HepG2 (cell line): ENCODE data around the gene SPSB1. TPM values are rescaled to one million over a fixed set of nuclear protein-coding genes. Genes with fewer than 3 reads are reported as not detected.

Experiments
- ATAC-seq: fragments of 200-7000 bp; cut with Tn5 transposase; 3 replicates; pipeline ENCODE4 v1.9.1; 2020; ENCODE audit warnings: mild to moderate bottlenecking, moderate library complexity
- BruUV-seq: library from RNA; stranded (reverse); fragments of 400-500 nt; replicated peaks from 2 replicates; lab custom pipeline; 2021; lab: Mats Ljungman, UMichigan
- CTCF ChIA-PET: fragments of 300-600 bp; formaldehyde crosslinking; extraction: SDS; loops from one replicate; lab custom pipeline; 2021; ENCODE audit warnings: low total read pairs, inconsistent platforms, low intra/inter-chr PET ratio; lab: Yijun Ruan, JAX
- POLR2A ChIA-PET: fragments of 350-600 bp; sonication (Branson Sonifier 250); formaldehyde crosslinking; loops from one replicate; lab custom pipeline; 2020; ENCODE audit warnings: antibody characterized with exemption, inconsistent platforms; lab: Yijun Ruan, JAX
- DNase-seq: peaks from one replicate; pipeline ENCODE4 v3.0.0-alpha.2; 2015; ENCODE audit warnings: low spot score
- FAIRE-seq: peaks from 3 replicates; lab custom pipeline; 2011; peaks lifted over from hg19 to GRCh38; lab: Jason Lieb, UNC
- H2AFZ ChIP-seq: one replicate; pipeline ENCODE4 v1.6.1; 2011; ENCODE audit warnings: low read length, inconsistent platforms
- H3K27ac ChIP-seq: fragments of 300-600 bp; 3 replicates; pipeline ENCODE4 v1.8.0; 2011; ENCODE audit warnings: mixed run types, mild to moderate bottlenecking, mixed read lengths, low read length, inconsistent platforms; ENCODE audit not compliant: insufficient read depth; ENCODE audit errors: extremely low read length
- H3K27me3 ChIP-seq, 2 experiments: fragments of 200-600 bp in 1 of 2; 2 replicates in 1 of 2; 3 replicates in 1 of 2; pipeline versions ENCODE4 v1.6.0 to v1.8.0; 2011; ENCODE audit warnings: low read length in 2 of 2, mild to moderate bottlenecking in 2 of 2, moderate library complexity in 2 of 2, inconsistent platforms in 1 of 2; ENCODE audit not compliant: insufficient read depth in 2 of 2, control insufficient read depth in 1 of 2
- H3K36me3 ChIP-seq, 2 experiments: fragments of 200-600 bp in 1 of 2; replicated peaks in 1 of 2; 2 replicates in 1 of 2; 3 replicates in 1 of 2; pipeline versions ENCODE4 v1.5.1 to v1.8.0; 2011; ENCODE audit warnings: low read length in 2 of 2, inconsistent platforms in 1 of 2; ENCODE audit not compliant: insufficient read depth in 2 of 2, control insufficient read depth in 1 of 2
- H3K4me1 ChIP-seq: 2 replicates; pipeline ENCODE4 v1.5.1; 2012; ENCODE audit warnings: low read length, inconsistent platforms; ENCODE audit not compliant: insufficient read depth
- H3K4me2 ChIP-seq: 2 replicates; pipeline ENCODE4 v1.6.0; 2011; ENCODE audit warnings: low read depth, low read length, inconsistent platforms
- H3K4me3 ChIP-seq, 3 experiments: fragments of 200-600 bp in 1 of 3; sonication (generic), shearing (Covaris generic) in 1 of 3; replicated peaks in 1 of 3; 2 replicates each; pipeline ENCODE4 v1.5.1; 2011 to 2016; ENCODE audit warnings: low read length in 3 of 3, inconsistent platforms in 2 of 3, low read depth in 2 of 3, mild to moderate bottlenecking in 2 of 3, control low read depth in 1 of 3, mixed read lengths in 1 of 3; ENCODE audit not compliant: insufficient read depth in 1 of 3
- H3K79me2 ChIP-seq: one replicate; pipeline ENCODE4 v1.6.1; 2011; ENCODE audit warnings: low read length, inconsistent platforms; ENCODE audit not compliant: insufficient read depth
- H3K9ac ChIP-seq: 2 replicates; pipeline ENCODE4 v1.6.0; 2011; ENCODE audit warnings: mild to moderate bottlenecking, low read depth, low read length, inconsistent platforms; ENCODE audit not compliant: insufficient read depth
- H3K9me3 ChIP-seq: 2 replicates; pipeline ENCODE4 v1.5.1; 2012; ENCODE audit warnings: mild to moderate bottlenecking, low read length
- H4K20me1 ChIP-seq: 2 replicates; pipeline ENCODE4 v1.6.0; 2011; ENCODE audit warnings: inconsistent platforms, mild to moderate bottlenecking, low read length, moderate library complexity; ENCODE audit not compliant: insufficient read depth
- BRCA1 ChIP-seq: sonication (generic); formaldehyde crosslinking; IDR thresholded peaks from 2 replicates; pipeline ENCODE4 v1.4.0; 2020; ENCODE audit warnings: missing genetic modification reagents
- CC2D1A ChIP-seq: sonication (generic); formaldehyde crosslinking; IDR thresholded peaks from 2 replicates; pipeline ENCODE4 v1.8.1; 2023; ENCODE audit warnings: mild to moderate bottlenecking, missing genetic modification reagents
- KDM2A ChIP-seq: sonication (generic); formaldehyde crosslinking; IDR thresholded peaks from 2 replicates; pipeline ENCODE4 v1.4.0; 2020; ENCODE audit warnings: low read depth, missing genetic modification reagents, borderline replicate concordance
- MYNN ChIP-seq: sonication (generic); formaldehyde crosslinking; IDR thresholded peaks from 2 replicates; pipeline ENCODE4 v1.4.0; 2020; ENCODE audit warnings: mild to moderate bottlenecking, low read depth, missing genetic modification reagents
- NR2C2 ChIP-seq: sonication (generic); formaldehyde crosslinking; IDR thresholded peaks from 2 replicates; pipeline ENCODE4 v1.4.0; 2020; ENCODE audit warnings: missing genetic modification reagents, mild to moderate bottlenecking, moderate library complexity, borderline replicate concordance
- PAXIP1 ChIP-seq: sonication (generic); formaldehyde crosslinking; conservative IDR thresholded peaks from 2 replicates; pipeline ENCODE4 v1.4.0; 2020; ENCODE audit warnings: mild to moderate bottlenecking, missing genetic modification reagents, moderate library complexity
- REST ChIP-seq, 2 experiments: IDR thresholded peaks; 2 replicates each; pipeline ENCODE4 v1.6.1; 2011 to 2012; ENCODE audit warnings: low read length in 2 of 2, borderline replicate concordance in 1 of 2, low read depth in 1 of 2, mild to moderate bottlenecking in 1 of 2, moderate library complexity in 1 of 2
- TBL1XR1 ChIP-seq: fragments of 150-350 bp; IDR thresholded peaks from 2 replicates; pipeline ENCODE4 v1.6.1; 2014; ENCODE audit warnings: borderline replicate concordance, low read length; ENCODE audit not compliant: partially characterized antibody
- ZC3H4 ChIP-seq: sonication (generic); formaldehyde crosslinking; IDR thresholded peaks from 2 replicates; pipeline ENCODE4 v1.4.0; 2020; ENCODE audit warnings: missing genetic modification reagents, borderline replicate concordance
- ZNF10 ChIP-seq: sonication (generic); formaldehyde crosslinking; IDR thresholded peaks from 2 replicates; pipeline ENCODE4 v1.4.0; 2020; ENCODE audit warnings: mild to moderate bottlenecking, low read depth, missing genetic modification reagents, borderline replicate concordance
- WGBS: methylation state at CpG from one replicate; pipeline ENCODE4 v1.1.6; 2017; ENCODE audit warnings: low lambda C conversion rate; 5-methylcytosine and 5-hydroxymethylcytosine counted together
- in situ Hi-C: cut with HindIII; loops from 2 replicates; pipeline ENCODE4 v1.10.0; 2017; ENCODE audit warnings: low pct_unique_long_range_greater_than_20kb; ENCODE audit not compliant: extremely low pct_ligation_motif_present
- intact Hi-C: fragments of 100-400 bp; cut with micrococcal nuclease; formaldehyde crosslinking; loops from one replicate; pipeline ENCODE4 v1.10.0; 2022; ENCODE audit not compliant: unreplicated experiment
- polyA plus RNA-seq, 8 experiments: library from polyadenylated mRNA; depleted of rRNA in 3 of 8; stranded (reverse) in 7 of 8; unstranded in 1 of 8; fragments of >200 nt; fragmentation: Illumina TruSeq in 4 of 8; extraction: Trizol in 4 of 8; gene quantifications; 2 replicates each; pipeline versions ENCODE4 v1.2.1 to v1.2.3, GENCODE V29; 2011 to 2016; ENCODE audit warnings: low read depth in 4 of 8, missing spikeins in 1 of 8, mixed read lengths in 1 of 8; ENCODE audit not compliant: insufficient read depth in 1 of 8
- total RNA-seq, 5 experiments: library from RNA; depleted of rRNA; stranded (reverse); fragments of >200 nt; fragmentation: Illumina TruSeq; extraction: Trizol; gene quantifications; 2 replicates each; pipeline ENCODE4 v1.2.3, GENCODE V29; 2016; ENCODE audit warnings: low read depth in 1 of 5

SPSB1 gene
- total and polyA plus RNA-seq, 2 of the 13 experiments (the other 11 are each of a cell fraction or from before 2014, with no cell fraction given), result 5.0 to 8.0 TPM

GRCh38 chr1:9397047-9397446 lies 104.4 kb downstream of the SPSB1 start:
- Histone ChIP-seq H3K4me2 (no peak overlapping the region), H3K36me3 (no peaks in the 10 kb centered on the region), H3K4me3 (no peak overlapping the region), H3K9ac (no peak overlapping the region), H2AFZ (no peak overlapping the region), H3K79me2 (no peaks in the 10 kb centered on the region), H4K20me1 (no peaks in the 10 kb centered on the region), H3K27me3 (peaks cover 0 to 54% of the 10 kb centered on the region in 2 experiments; a peak in 4 of 5 replicates), H3K4me1 (peaks cover 33% of the 10 kb centered on the region), H3K27ac (no peak overlapping the region), H3K9me3 (peaks cover 6% of the 10 kb centered on the region)
- no peak for TF ChIP-seq MYNN (CRISPR knock-in tag)
- TF ChIP-seq ZC3H4 (CRISPR knock-in tag), result no peak
- TF ChIP-seq CC2D1A (CRISPR knock-in tag), result no peak
- TF ChIP-seq KDM2A (CRISPR knock-in tag), result no peak
- TF ChIP-seq REST (IDR thresholded peaks at IDR 0.05; ENCODE audit: borderline replicate concordance in 1 of 2, low read depth in 1 of 2, low read length in 2 of 2), result no peak
- no peak for TF ChIP-seq TBL1XR1
- TF ChIP-seq BRCA1 (CRISPR knock-in tag), result no peak
- TF ChIP-seq NR2C2 (CRISPR knock-in tag), result no peak
- TF ChIP-seq PAXIP1 (CRISPR knock-in tag), result no peak
- TF ChIP-seq ZNF10 (CRISPR knock-in tag), result no peak
- FAIRE-seq (no peak), ATAC-seq (no peak), DNase-seq (no peak)
- in situ Hi-C loops (no loop called here), intact Hi-C loops (no loop called here)
- ChIA-PET POLR2A (no interaction called here), CTCF (no interaction called here)
- 30% methylated on average over 5 of the region's 6 CpGs for WGBS
- BruUV-seq, result no TSS peak
